Large intestine (tissue), 3 donors: ENCODE data around the gene C20orf202. TPM values are rescaled to one million over a fixed set of nuclear protein-coding genes. Genes with fewer than 3 reads are reported as not detected.
"Not testable (repeated sequence)": the region's sequence is repeated elsewhere in the genome, so short reads cannot be mapped to it uniquely, and the experiment has no call there.

Experiments used
- DNase-seq, 2 donors: peaks; one replicate each; pipeline versions ENCODE4 v3.0.0 to v3.0.0-alpha.2; 2013
- H3K27ac ChIP-seq: one replicate; pipeline ENCODE4 v1.5.1; 2013; ENCODE audit warnings: low read length
- H3K27me3 ChIP-seq: 2 replicates; pipeline ENCODE4 v1.6.1; 2013; ENCODE audit warnings: low read length; ENCODE audit not compliant: control insufficient read depth, insufficient read depth
- H3K36me3 ChIP-seq: 2 replicates; pipeline ENCODE4 v1.6.1; 2013; ENCODE audit warnings: low read length; ENCODE audit not compliant: control insufficient read depth, insufficient read depth
- H3K4me1 ChIP-seq: one replicate; pipeline ENCODE4 v1.6.1; 2013; ENCODE audit warnings: low read length; ENCODE audit not compliant: control insufficient read depth, insufficient read depth
- H3K4me3 ChIP-seq: one replicate; pipeline ENCODE4 v1.5.1; 2013; ENCODE audit warnings: low read length
- H3K9me3 ChIP-seq: one replicate; pipeline ENCODE4 v1.6.1; 2013; ENCODE audit warnings: mild to moderate bottlenecking, low read depth, low read length, moderate library complexity; ENCODE audit not compliant: control insufficient read depth
- WGBS: methylation state at CpG from one replicate; pipeline ENCODE4 v1.1.5; 2013; ENCODE audit warnings: low lambda C conversion rate; ENCODE audit not compliant: insufficient coverage; 5-methylcytosine and 5-hydroxymethylcytosine counted together
- polyA plus RNA-seq: library from polyadenylated mRNA; unstranded; fragments of 120-200 nt; gene quantifications from one replicate; pipeline ENCODE4 v1.2.1, GENCODE V29; 2013

The C20orf202 gene
- polyA plus RNA-seq, 1 donor = 4.7 TPM

- Histone ChIP-seq H3K4me3 (no peak overlapping the region), H3K36me3 (no peaks in the 10 kb centered on the region), H3K4me1 (peaks cover 4% of the 10 kb centered on the region), H3K27ac (no peak overlapping the region), H3K27me3 (no peaks in the 10 kb centered on the region), H3K9me3 (no peaks in the 10 kb centered on the region)
- DNase-seq = no peak
- WGBS = 80% methylated on average over 1 of the region's 19 CpGs
Measured at GRCh38 chr20:1206366-1207148, 3.3 kb downstream of the C20orf202 start.

- DNase-seq = no peak
- H3K9me3 ChIP-seq = no peaks in the 10 kb centered on the region
- H3K27ac ChIP-seq = no peak overlapping the region
- no peak overlapping the region for H3K4me3 ChIP-seq
- WGBS = no CpG with 5 or more reads among the region's 3 CpGs
- H3K4me1 ChIP-seq = peaks cover 4% of the 10 kb centered on the region
- no peaks in the 10 kb centered on the region for H3K27me3 ChIP-seq
- H3K36me3 ChIP-seq = no peaks in the 10 kb centered on the region
Measured at GRCh38 chr20:1207293-1207878, 4.1 kb downstream of the C20orf202 start.

GRCh38 chr20:1209447-1210387 is 6.5 kb downstream of the C20orf202 start:
- no CpG with 5 or more reads among the region's 5 CpGs for WGBS
- H3K27me3 ChIP-seq = no peaks in the 10 kb centered on the region
- no peaks in the 10 kb centered on the region for H3K4me1 ChIP-seq
- H3K4me3 ChIP-seq = no peak overlapping the region
- no peaks in the 10 kb centered on the region for H3K9me3 ChIP-seq
- DNase-seq = no peak
- H3K36me3 ChIP-seq = no peaks in the 10 kb centered on the region
- H3K27ac ChIP-seq = no peak overlapping the region

GRCh38 chr20:1210501-1210900 is 7.2 kb downstream of the C20orf202 start:
- WGBS = 100% methylated on average over 1 of the region's 1 CpG

GRCh38 chr20:1212023-1212422 is 8.8 kb downstream of the C20orf202 start:
- H3K27me3 ChIP-seq = no peaks in the 10 kb centered on the region
- H3K36me3 ChIP-seq = no peaks in the 10 kb centered on the region
- no peaks in the 10 kb centered on the region for H3K4me1 ChIP-seq
- no peak for DNase-seq
- H3K27ac ChIP-seq = no peak overlapping the region
- no peaks in the 10 kb centered on the region for H3K9me3 ChIP-seq
- no peak overlapping the region for H3K4me3 ChIP-seq

More at GRCh38 chr20:1210501-1210900, 7.2 kb downstream of the C20orf202 start:
- no peak for DNase-seq
- Histone ChIP-seq H3K36me3 (no peaks in the 10 kb centered on the region), H3K4me1 (no peaks in the 10 kb centered on the region), H3K4me3 (no peak overlapping the region), H3K27me3 (no peaks in the 10 kb centered on the region), H3K9me3 (no peaks in the 10 kb centered on the region), H3K27ac (no peak overlapping the region)

- WGBS = 0% methylated on average over 1 of the region's 21 CpGs
Measured at GRCh38 chr20:1212607-1213396, 9.5 kb downstream of the C20orf202 start.

GRCh38 chr20:1214838-1215261 is 11.6 kb downstream of the C20orf202 start:
- no peak overlapping the region for H3K27ac ChIP-seq
- no peak for DNase-seq

More at GRCh38 chr20:1212607-1213396, 9.5 kb downstream of the C20orf202 start:
- H3K4me3 ChIP-seq = no peak overlapping the region
- DNase-seq = peak; percentile 50 to 66
- no peaks in the 10 kb centered on the region for H3K36me3 ChIP-seq
- H3K9me3 ChIP-seq = no peaks in the 10 kb centered on the region
- no peak overlapping the region for H3K27ac ChIP-seq
- H3K4me1 ChIP-seq = no peaks in the 10 kb centered on the region
- no peaks in the 10 kb centered on the region for H3K27me3 ChIP-seq

GRCh38 chr20:1215386-1216170 is 12.3 kb downstream of the C20orf202 start:
- Histone ChIP-seq H3K27me3 (no peaks in the 10 kb centered on the region), H3K27ac (no peak overlapping the region), H3K4me3 (no peak overlapping the region), H3K36me3 (no peaks in the 10 kb centered on the region), H3K4me1 (no peaks in the 10 kb centered on the region), H3K9me3 (no peaks in the 10 kb centered on the region)
- no peak for DNase-seq
- WGBS = no CpG with 5 or more reads among the region's 11 CpGs

More at GRCh38 chr20:1214838-1215261, 11.6 kb downstream of the C20orf202 start:
- Histone ChIP-seq H3K4me3 (no peak overlapping the region), H3K36me3 (no peaks in the 10 kb centered on the region), H3K4me1 (no peaks in the 10 kb centered on the region), H3K9me3 (no peaks in the 10 kb centered on the region), H3K27me3 (no peaks in the 10 kb centered on the region)
- WGBS = 100% methylated on average over 1 of the region's 4 CpGs

- H3K4me3 ChIP-seq, H3K27ac ChIP-seq, DNase-seq, H3K9me3 ChIP-seq, H3K27me3 ChIP-seq, H3K4me1 ChIP-seq, H3K36me3 ChIP-seq: not testable (repeated sequence)
- WGBS = no CpG with 5 or more reads among the region's 19 CpGs
Measured at GRCh38 chr20:1216527-1217427, 13.5 kb downstream of the C20orf202 start.
